Loucy (cell line): Measurements from ENCODE around the gene TRPV4.

Experiments used
- H2AFZ ChIP-seq: fragments of 200-600 bp; sonication (generic); 2 replicates; pipeline ENCODE4 v1.6.0; 2016; ENCODE audit warnings: antibody characterized with exemption, mild to moderate bottlenecking, low read length, moderate library complexity
- H3F3A ChIP-seq: fragments of 200-600 bp; 2 replicates; pipeline ENCODE4 v1.6.0; 2016; ENCODE audit warnings: antibody characterized with exemption, low read depth, mild to moderate bottlenecking
- H3K27me3 ChIP-seq: fragments of 200-600 bp; sonication (generic); 2 replicates; pipeline ENCODE4 v1.6.1; 2014; ENCODE audit warnings: low read length, mild to moderate bottlenecking; ENCODE audit not compliant: insufficient read depth, poor library complexity, severe bottlenecking
- H3K36me3 ChIP-seq: fragments of 200-600 bp; sonication (generic); 2 replicates; pipeline ENCODE4 v1.6.1; 2016; ENCODE audit warnings: low read length; ENCODE audit not compliant: insufficient read depth
- H3K4me1 ChIP-seq: fragments of 200-600 bp; sonication (generic); 2 replicates; pipeline ENCODE4 v1.5.1; 2014; ENCODE audit warnings: low read length, mild to moderate bottlenecking; ENCODE audit not compliant: insufficient read depth, poor library complexity, severe bottlenecking
- H3K4me2 ChIP-seq: fragments of 200-600 bp; sonication (generic); 2 replicates; pipeline ENCODE4 v1.6.0; 2014; ENCODE audit warnings: antibody characterized with exemption, low read length, low read depth, mild to moderate bottlenecking; ENCODE audit not compliant: poor library complexity, severe bottlenecking
- H3K4me3 ChIP-seq: fragments of 200-600 bp; sonication (generic); 2 replicates; pipeline ENCODE4 v1.5.1; 2014; ENCODE audit warnings: low read length, mild to moderate bottlenecking, mixed read lengths; ENCODE audit not compliant: poor library complexity, severe bottlenecking
- H3K79me2 ChIP-seq: fragments of 200-600 bp; sonication (generic); 2 replicates; pipeline ENCODE4 v1.6.1; 2014; ENCODE audit warnings: low read length; ENCODE audit not compliant: insufficient read depth
- H3K9ac ChIP-seq: fragments of 200-600 bp; sonication (generic); 2 replicates; pipeline ENCODE4 v1.6.0; 2014; ENCODE audit warnings: mild to moderate bottlenecking, low read depth, low read length, moderate library complexity; ENCODE audit not compliant: poor library complexity, severe bottlenecking
- H3K9me2 ChIP-seq: fragments of 200-600 bp; sonication (generic); replicated peaks from 2 replicates; pipeline ENCODE4 v1.6.1; 2016; ENCODE audit warnings: low read depth, low read length, mixed read lengths
- H3K9me3 ChIP-seq: fragments of 200-600 bp; sonication (generic); 2 replicates; pipeline ENCODE4 v1.6.1; 2014; ENCODE audit warnings: mild to moderate bottlenecking, antibody characterized with exemption, low read length, low read depth; ENCODE audit not compliant: insufficient read depth
- H4K20me1 ChIP-seq: fragments of 200-600 bp; sonication (generic); 2 replicates; pipeline ENCODE4 v1.6.0; 2014; ENCODE audit warnings: antibody characterized with exemption, low read length, mild to moderate bottlenecking; ENCODE audit not compliant: insufficient read depth, poor library complexity, severe bottlenecking
- EZH2phosphoT487 ChIP-seq: fragments of 200-600 bp; IDR thresholded peaks from 2 replicates; pipeline ENCODE4 v1.6.1; 2018; ENCODE audit warnings: antibody characterized with exemption, mild to moderate bottlenecking, moderate library complexity, borderline replicate concordance
- TF ChIP-seq, protein P1 (sequence below): fragments of 200-600 bp; sonication (generic); conservative IDR thresholded peaks from 2 replicates; pipeline ENCODE4 v1.5.1; 2014; ENCODE audit warnings: mild to moderate bottlenecking, antibody characterized with exemption, low read length

Gene TRPV4

DNA sequence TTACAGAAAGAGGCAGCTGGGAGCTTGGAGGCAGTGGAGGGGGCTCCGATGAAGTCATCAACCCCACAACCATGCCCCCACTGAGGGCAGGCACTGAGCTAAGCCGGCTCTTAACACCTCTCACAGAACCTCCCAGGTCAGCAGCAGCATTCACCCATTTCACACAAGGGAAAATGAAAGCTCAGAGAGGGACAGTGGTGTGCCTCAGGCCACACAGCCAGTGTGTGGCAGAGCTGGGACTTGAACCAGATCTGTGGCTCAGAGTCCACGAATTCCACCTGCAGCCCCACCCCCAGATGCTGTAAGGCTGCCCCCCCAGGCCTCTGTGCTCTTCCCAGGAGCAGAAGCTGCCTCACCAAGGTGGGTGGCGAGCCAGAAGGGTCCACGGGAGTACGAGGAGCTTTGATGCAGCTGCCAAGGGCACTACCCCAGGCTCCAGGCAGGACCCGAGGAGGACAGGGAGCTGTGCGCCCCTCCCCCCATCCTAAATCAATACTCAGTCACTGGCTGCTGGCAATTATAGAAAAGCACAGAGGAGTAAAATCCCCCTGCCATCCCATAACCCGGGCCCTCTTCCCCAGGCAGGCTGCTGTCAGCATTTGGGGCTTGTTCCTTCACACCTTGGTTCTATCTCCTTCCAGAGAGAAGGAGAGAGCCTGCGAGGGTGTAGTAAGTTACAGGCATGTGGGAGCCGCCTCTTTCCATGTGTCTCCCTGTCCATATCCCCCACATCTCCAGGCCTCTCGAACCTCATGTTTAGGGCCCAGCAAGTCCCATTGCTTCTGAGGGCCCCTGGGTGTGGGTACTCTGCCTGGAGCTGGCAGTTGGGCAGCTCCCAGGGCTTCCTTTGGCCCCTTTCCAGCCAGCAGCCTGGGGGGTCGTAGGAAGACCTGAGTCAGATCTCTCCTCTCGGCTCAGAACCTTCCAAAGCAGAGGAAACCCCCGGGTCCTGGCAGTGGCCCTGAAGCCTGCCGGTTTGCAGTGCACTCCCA, 72.0 kb downstream of the TRPV4 start:
- Histone ChIP-seq H4K20me1 (no peaks in the 10 kb centered on the region), H3K9ac (no peak overlapping the region), H3K27me3 (no peaks in the 10 kb centered on the region), H3K79me2 (no peaks in the 10 kb centered on the region), H2AFZ (no peak overlapping the region), H3K4me1 (no peaks in the 10 kb centered on the region), H3K4me2 (no peak overlapping the region), H3K9me3 (no peaks in the 10 kb centered on the region), H3K4me3 (no peak overlapping the region), H3F3A (no peaks in the 10 kb centered on the region), H3K9me2 (no peaks in the 10 kb centered on the region), H3K36me3 (no peaks in the 10 kb centered on the region)
- no peak for TF ChIP-seq EZH2phosphoT487
- TF ChIP-seq, protein P1, sequence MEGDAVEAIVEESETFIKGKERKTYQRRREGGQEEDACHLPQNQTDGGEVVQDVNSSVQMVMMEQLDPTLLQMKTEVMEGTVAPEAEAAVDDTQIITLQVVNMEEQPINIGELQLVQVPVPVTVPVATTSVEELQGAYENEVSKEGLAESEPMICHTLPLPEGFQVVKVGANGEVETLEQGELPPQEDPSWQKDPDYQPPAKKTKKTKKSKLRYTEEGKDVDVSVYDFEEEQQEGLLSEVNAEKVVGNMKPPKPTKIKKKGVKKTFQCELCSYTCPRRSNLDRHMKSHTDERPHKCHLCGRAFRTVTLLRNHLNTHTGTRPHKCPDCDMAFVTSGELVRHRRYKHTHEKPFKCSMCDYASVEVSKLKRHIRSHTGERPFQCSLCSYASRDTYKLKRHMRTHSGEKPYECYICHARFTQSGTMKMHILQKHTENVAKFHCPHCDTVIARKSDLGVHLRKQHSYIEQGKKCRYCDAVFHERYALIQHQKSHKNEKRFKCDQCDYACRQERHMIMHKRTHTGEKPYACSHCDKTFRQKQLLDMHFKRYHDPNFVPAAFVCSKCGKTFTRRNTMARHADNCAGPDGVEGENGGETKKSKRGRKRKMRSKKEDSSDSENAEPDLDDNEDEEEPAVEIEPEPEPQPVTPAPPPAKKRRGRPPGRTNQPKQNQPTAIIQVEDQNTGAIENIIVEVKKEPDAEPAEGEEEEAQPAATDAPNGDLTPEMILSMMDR = no peak

DNA sequence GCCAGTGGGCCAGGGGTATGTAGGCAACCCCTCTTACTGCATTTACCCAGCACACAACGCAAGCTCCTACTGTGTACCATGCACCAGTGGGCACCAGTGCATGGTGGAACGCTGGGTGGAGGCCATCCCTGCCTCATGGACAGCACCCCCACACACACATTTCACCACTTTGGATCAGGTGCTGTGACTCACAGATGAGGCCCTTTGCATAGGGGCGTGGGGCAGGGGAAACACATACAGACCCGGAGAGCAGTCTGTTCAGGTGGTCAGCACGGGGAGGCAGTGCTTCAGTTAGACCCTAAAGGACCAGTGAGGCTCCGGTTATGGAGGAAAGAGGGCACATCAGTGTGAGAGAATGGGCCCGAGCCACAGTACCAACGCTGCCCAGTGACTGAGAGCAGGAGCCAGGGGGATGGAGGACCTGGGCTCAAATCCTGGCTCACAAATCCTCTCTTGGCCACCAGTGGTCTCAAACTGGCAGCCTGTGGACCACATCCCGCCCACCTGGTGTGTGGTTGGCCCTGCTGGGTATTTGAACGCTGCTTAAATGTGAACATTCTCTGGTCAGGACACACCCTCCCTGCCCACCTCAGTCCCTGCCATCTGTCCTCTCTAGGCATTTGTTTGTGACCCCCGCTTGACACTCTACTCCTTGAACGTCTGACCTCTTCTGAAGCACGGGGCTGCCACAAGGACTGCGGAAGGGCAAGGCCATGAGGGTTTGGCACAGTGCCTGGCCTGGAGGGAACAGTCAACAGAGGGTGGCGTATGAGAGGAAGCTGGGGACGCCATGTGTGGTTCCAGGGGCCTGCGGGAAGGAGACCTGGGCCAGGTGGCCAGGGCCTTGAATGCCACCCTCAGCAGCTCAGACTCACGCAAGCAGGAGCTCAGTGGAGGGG, 72.9 kb downstream of the TRPV4 start:
- no peak for TF ChIP-seq EZH2phosphoT487
- TF ChIP-seq, protein P1 = no peak
- Histone ChIP-seq H3K79me2 (no peaks in the 10 kb centered on the region), H3K9me3 (no peaks in the 10 kb centered on the region), H3F3A (no peaks in the 10 kb centered on the region), H3K9ac (no peak overlapping the region), H3K27me3 (no peaks in the 10 kb centered on the region), H3K4me2 (no peak overlapping the region), H3K9me2 (no peaks in the 10 kb centered on the region), H4K20me1 (no peaks in the 10 kb centered on the region), H3K4me1 (no peaks in the 10 kb centered on the region), H2AFZ (no peak overlapping the region), H3K36me3 (no peaks in the 10 kb centered on the region), H3K4me3 (no peak overlapping the region)

DNA sequence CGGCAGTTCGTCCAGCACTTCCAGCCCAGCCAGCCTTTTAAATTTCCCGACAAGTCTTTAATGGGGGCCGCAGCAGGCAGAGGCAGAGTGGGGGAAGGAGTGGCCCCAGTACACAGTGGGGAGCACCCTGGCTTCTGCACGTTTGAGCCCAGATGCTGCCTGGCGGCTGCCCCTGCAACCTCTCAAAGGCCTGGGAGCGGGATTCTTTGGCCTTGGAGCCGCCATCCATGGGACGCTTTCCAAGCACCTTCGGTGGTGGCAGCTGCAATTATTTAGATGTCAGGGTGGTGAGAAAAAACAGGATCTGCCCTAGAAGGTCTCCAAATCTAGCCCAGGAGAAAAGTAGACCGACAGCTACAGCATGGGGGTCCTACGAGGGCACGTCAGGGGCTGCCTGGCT, 73.6 kb downstream of the TRPV4 start:
- Histone ChIP-seq H3K9me2 (no peaks in the 10 kb centered on the region), H3K36me3 (no peaks in the 10 kb centered on the region), H3K79me2 (no peaks in the 10 kb centered on the region), H3K9me3 (no peaks in the 10 kb centered on the region), H3K4me2 (no peak overlapping the region), H3K27me3 (no peaks in the 10 kb centered on the region), H3K4me3 (no peak overlapping the region), H3F3A (no peaks in the 10 kb centered on the region), H4K20me1 (no peaks in the 10 kb centered on the region), H3K4me1 (no peaks in the 10 kb centered on the region), H2AFZ (no peak overlapping the region), H3K9ac (no peak overlapping the region)
- TF ChIP-seq EZH2phosphoT487 = no peak
- TF ChIP-seq, protein P1 = no peak
